GM21447 (cell line): ENCODE measurements around the gene CCNI.
"Not testable (repeated sequence)": the region's sequence is repeated elsewhere in the genome, so short reads cannot be mapped to it uniquely, and the experiment has no call there.

Experiments
- ATAC-seq: cut with Tn5 transposase; IDR thresholded peaks from one replicate; pipeline ENCODE4 v1.9.1; 2021; ENCODE audit not compliant: unreplicated experiment

CCNI gene

DNA sequence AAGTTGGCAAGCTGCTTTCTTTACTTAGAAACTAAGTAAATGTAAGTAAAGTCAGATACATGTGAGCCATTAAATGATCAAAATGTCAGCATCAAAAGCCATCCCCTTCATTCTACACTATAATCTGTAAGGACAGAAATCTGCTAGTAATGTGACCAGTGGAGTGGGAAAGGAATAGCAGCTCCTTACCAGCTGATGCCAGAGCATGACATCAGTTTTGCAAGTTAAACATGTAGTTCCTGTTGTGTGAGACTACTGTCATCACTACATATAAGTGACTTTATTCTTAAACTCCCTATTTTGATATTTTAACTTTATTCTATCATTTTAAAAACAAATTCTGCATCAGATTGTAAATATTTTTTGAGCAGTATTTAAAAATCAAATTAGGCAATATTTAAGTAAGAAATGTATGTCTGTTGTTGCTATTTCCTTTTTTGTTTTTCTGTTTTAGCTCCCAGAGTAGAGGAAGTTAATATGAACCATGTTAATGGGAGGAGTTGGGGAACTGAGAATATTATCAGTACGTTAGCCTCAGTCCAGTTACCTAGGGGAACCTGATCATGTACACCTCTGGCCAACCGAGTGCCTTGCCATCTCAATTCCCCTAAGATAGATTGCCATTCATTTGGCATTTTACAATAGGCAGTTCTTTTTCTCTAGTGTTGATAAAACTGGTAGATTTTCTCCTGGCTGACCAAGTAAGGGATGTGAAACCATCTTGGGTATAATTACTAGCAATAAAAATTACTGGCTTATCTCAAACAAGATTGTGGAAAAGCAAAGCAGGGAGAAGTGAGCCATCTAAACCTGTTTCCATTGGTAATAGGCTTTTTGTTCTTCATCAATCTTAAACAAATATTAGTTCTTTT lies 34.7 kb downstream of the CCNI start:
- ATAC-seq: no peak

DNA sequence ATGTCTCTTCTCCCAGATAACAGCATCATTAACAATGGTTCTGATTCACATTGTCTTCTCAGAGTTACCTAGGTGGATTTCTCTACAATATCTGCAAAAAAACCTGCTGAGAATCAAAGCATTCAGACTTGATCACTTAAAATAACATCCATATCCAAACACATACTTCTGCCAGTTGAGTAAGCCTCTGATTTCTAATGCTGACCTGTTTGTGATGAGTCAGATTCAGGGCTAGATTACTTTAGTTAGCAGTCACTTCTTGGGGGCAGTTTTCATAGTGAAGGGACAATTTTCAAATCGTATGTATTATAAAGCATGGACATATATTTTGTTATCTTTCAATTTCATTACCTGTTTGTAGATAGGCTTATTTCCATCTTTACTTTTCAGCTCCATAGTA lies 35.5 kb downstream of the CCNI start:
- no peak for ATAC-seq

DNA sequence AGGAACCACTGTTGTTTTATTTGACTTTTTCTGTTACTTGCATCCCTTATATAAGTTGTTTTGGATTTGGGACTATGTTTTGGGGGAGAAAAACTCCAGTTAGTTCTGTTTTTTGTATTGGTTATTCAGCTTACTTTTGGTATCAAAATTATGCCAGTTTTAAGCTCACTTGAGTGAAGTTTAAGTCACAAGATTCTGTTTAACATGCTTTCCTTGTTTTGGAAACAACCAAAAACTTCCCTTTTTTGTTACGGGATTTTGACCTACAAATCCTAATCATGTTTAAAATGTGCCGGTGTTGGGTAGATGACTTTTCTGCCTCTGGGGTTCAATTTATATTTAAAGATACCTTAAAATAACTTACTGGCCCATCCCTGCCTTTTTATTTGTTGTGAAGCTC lies 36.0 kb downstream of the CCNI start:
- ATAC-seq: no peak

DNA sequence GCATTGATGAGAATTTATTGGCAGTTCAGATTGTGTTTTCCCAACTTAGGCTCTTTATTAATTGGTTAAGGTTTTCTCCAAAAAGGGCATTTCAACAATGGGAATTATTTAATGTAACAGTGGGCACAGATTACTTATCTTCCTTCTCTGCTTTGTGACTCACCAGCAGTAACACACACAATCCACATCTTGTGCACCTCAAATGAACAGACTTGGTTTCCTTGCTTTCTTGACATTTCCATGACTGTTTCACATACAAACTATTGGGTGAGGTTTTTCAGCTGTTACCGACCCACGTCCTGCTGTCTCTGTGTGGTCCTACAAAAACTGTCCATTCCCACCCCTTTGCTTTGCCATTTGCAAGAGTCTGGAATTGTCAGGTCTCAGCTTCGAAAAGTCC lies 38.1 kb downstream of the CCNI start:
- ATAC-seq: no peak

DNA sequence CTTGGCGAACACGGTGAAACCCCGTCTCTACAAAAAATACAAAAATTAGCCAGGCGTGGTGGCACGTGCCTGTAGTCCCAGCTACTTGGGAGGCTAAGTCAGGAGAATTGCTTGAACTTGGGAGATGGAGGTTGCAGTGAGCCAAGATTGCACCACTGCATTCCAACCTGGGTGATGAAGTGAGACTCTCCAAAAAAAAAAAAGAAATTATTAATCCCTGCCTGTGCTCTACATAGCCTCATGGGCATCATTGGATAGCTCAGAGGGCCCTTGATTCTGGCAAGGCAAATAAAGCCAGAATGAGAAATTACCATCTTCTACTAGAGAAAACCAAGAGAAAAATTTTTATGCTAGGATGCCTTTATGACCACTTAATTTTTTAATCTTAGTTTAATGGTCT lies 38.6 kb downstream of the CCNI start:
- ATAC-seq: not testable (repeated sequence)

DNA sequence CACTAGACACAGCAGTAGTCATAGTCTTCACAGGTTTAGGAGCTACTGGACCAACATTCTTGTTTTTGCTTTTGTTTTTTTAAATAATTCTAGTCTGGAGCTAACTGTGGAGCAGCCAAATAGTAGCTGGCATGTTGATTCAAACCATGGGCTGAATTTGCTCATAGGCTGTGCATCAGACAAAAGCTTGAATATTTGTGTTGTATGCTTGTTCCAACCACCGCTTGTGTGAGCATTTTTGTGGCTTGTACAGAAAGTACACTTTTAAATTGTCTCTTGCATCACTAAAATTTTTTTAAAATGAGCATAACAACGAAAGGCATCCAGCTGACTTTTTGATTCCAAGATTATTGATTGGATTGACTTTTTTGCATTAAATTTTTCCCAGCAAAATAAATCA lies 39.6 kb downstream of the CCNI start:
- ATAC-seq: no peak

DNA sequence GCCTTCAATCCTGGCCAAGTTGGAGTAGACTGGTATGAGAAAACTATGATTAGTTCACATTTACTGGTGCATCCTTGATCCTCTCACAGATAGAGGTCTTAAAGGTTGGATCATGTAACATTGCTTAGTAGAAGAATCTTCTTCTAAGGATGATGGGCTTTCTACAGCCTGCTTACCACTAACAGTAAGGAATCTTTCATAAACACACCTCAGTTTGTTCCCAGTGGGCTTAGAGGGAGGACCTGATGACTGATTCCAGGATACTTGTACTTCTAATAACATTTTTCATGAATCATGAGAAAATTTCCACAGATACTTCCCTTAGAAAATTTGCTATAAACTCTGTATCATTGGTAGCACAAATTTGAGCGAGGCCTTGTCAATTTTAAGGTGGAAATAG lies 40.6 kb downstream of the CCNI start:
- ATAC-seq: no peak

DNA sequence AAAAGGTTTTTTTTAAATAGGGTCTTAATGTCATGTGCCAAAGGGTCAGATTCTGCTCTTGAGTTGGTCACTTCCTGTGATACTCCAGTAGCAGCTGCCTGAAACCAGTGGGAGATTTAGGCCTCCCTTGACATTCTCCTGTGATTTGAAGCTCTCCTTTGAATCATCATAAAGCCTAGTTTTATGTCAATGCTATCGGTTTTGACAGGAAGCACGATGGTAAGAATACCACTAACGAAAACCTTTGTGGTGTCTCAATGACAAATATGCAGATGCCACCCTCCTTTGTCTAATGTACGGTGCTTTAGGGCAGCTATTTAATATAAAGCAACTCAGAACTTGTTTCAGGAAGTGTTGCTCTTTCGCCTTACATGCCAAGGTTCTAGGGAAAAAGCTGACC lies 44.2 kb downstream of the CCNI start:
- ATAC-seq: no peak

DNA sequence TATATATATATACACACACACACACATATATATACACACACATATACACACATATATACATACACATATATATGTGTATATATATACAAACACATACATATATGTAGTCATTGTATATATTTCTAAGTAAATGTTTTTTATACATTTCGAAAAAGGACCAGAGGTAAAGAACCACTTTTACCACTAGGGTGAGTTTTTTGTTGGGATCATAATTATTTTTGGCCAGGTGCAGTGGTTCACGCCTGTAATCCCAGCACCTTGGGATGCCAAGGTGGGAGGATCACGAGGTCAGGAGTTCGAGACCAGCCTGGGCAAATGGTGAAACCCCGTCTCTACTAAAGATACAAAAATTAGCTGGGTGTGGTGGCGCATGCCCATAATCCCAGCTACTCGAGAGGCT lies 46.0 kb downstream of the CCNI start:
- not testable (repeated sequence) for ATAC-seq

DNA sequence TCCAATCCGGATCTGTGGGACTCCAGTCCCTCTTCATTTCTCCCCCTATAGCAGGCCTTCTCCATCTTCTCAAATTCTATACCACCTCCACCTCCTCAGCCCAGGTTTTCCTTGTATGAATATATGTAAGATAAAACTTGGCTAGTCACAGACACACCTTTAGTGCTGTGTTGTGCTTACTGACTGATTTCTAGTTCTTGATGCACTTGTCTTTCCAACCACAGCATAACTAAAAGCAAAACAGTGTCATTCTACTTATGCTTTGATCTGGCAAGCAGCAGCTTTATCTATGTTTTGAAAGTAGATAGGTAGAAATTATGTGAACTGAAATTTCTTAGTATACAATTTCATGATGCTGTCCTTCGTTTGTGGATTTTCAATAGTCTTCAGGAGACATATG lies 47.5 kb downstream of the CCNI start:
- no peak for ATAC-seq

DNA sequence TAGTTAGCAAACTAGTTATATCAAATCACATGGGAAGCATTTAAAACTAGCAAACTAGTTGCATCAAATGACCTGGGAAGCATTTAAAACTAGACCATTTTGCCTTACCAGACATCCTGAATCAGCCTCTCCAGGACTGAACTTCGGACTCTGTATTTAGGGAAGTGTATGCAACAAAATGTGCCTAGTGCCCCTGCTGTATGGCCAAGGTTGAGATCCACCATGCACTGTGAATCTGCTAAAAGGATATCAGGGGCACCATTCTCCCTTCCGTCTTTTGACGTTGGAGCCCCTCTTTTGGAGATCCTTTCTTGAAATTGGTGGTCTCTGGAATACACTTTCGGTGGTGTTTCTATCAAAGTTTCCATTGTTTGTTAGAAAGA lies 49.5 kb downstream of the CCNI start:
- ATAC-seq: no peak

DNA sequence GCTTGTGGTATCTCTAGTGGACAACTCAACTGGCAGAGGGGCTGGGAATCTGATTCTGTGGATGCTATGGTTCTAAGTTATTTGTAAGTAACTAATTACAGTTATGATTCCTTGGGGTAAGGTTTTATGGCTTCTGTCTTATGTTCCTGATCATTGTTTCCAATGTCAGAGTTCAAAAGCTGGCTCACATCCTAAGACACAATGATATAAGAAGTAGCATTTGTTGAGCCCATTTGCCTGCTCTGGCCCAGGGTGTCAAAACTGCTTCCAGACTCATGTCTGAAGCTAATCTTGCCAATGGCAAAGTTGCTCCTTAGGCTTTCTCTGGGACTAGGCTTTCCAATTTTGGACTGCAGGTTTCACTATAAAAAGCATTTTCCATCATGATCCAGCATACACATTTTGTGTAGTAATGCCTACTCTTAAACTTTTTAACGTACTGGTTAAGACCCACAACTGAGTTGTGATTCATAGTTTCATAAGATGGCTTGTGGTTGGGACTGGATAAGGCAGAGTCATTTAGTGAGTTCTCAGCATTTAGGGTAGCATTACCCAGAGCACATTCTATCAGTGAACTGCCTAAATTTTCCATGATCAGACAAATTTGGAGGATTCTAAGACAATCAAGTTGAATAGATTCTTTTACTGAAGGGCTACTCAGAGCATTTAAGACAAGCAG lies 50.0 kb downstream of the CCNI start:
- peak; percentile 84 for ATAC-seq

DNA sequence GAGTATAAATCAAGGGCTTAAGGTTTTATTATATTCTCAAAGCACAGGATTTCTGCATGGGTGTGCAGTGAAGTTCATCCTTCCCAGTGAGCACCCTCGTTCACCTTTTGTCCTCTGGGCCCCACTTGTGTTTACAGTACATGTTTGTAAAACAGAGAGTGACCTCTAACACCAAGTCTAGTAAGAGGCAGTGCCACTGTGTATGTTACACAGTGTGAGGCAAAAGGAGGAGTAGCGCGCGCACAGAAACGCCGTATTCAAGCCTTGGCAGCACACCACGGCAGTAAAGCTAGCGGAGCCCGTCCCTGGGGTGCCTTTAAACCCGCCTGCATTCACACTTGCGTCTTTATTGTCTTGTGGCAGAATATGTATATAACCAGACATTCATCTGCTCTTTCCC lies 51.9 kb downstream of the CCNI start:
- ATAC-seq: no peak

DNA sequence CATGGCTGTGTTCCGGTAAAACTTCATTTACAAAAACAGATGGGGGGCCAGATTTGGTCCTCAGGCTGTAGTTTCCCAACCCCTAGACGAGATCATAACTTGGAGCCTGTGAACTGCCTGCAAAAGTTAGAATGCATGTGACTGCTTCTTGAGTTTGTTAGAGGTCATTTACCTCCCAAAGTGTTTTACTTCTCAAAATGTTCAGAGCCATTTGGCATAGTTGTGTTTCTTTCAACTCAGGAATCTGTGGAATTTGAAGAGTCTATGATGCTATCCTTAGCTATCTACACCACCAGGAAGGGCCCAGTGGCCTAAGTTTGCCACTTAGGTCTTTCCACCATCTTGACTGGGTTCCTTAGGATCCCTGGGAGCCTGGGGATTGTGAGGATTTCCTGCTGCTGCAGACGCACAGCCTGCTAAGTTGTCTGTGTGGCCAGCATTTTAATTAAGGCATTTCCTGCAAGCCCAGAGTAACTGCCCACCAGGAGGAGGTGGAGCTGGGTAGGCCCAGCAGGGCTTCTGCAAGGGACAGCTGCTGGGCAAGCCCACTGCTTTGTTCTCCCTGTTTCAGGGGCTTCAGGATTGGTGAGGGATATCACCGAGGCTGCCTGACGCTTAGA lies 53.1 kb downstream of the CCNI start:
- ATAC-seq: no peak

DNA sequence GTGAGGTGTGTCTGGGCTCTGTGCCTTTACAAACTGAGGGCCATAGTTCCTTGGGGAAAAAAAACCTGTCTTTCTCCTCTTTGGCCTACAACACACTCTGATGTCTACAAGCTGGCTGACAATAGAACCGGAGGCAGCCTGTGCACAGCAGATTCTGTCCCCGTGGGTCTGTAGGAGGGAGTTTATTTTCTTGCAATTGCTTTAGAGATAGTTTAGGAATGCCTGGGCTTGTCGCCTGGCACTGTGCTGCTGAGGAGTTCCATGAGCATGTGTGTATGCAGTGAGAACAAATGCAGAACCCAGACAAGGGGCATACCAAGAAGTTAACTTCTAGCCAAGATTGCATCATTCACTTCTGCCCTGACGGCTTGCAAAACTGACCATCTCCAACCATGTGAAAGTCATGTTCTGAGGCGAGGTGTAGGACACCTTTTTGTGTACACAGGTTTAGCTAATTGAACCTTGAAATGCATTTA lies 54.1 kb downstream of the CCNI start:
- ATAC-seq: no peak

DNA sequence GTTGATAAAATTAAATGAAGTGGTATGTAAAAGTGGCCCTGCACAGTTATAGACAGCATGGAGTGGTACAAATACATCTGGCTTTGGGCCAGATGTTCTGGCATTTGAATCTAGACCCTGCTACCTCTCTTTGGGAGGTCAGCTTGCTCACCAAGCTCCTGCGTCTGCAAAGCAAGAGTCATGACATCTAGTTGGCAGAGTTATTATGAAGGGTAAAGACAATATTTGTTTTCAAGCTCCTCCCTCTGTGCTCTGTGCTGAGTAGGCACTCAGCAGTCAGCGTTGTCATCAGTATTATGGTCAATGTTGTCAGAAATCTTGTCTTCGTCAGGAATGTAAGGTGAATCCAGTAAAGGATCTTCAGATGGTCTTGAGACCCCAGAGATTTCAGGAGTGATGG lies 55.8 kb downstream of the CCNI start:
- no peak for ATAC-seq

DNA sequence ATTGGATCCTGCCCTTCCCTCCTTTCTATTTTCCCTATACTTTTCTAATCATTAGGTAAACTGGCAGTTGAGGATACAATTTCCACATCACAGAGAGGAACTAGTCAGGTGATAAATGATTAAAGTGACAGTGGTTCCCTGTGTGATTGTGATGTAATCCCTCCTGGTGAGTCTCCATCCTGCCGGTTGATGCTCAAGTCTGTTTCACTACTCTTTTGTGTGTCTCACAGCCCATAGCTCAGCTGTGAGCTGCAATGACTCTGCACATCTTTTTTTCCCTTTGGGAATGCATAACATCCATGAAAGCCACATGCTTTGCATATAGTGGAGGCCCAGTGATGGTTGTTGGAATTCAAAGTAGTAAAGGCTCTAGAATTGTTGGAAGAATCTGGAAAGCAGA lies 60.4 kb downstream of the CCNI start:
- no peak for ATAC-seq

DNA sequence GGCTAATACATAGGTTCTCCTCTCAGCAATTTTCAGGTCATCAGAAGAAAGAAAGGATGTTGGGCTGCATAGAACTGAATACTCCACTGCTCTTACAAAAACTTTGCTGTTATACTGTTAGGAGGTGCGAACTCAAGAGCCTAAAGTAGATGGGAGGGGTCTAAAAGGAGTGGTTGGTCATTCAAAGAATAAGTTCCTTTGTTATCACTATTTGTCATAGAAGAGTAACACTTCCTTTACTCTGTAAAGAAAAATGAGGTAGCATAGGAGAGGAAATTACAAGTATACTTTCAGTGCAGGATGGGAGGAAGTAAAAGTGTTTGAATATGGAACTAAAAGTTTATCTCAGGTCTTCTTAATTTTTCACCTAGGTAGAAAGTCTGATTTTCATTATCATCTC lies 61.5 kb downstream of the CCNI start:
- ATAC-seq: no peak

DNA sequence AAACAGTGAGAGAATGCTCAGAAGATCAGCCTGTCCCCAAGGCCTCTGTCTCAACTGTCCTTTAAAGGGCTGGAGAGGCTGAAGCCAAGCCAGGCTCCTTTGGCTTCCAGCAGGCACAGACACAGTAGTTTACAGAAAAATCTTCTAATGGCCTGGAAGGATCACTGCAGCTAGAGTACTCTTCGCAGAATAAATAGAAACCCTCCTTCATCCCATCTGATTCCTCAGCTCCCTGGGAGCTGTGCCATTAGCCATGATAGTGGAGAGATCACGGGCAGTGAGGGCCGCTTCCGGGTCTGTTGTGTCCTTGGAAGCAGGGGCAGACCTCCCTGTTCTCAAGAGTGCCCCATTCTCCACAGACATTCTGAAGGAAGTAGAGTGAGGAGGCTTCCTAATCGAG lies 63.1 kb downstream of the CCNI start:
- no peak for ATAC-seq

DNA sequence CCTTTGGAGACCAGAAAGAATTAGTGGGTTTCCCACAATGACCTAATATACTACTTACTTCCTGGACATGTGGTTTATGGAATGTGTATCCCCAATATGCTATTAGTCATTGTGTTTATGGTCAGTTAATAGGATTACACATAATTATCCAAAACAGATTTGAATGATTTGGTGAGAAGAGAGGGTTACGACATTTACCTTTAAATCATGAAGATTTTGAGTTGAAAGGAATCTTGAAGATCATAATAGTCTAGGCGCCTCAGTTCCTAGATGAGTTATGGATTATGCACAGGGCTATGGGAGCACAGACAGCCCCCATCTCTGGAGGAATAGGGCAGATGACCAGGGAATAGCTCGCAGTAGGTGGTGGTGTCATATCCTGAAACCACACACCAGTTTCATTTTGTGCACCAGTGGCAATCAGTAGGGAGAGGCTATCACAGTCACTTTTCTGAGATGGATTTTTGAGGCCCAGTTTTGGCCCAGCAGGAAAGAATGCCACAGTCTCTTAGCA lies 64.9 kb downstream of the CCNI start:
- ATAC-seq: no peak

DNA sequence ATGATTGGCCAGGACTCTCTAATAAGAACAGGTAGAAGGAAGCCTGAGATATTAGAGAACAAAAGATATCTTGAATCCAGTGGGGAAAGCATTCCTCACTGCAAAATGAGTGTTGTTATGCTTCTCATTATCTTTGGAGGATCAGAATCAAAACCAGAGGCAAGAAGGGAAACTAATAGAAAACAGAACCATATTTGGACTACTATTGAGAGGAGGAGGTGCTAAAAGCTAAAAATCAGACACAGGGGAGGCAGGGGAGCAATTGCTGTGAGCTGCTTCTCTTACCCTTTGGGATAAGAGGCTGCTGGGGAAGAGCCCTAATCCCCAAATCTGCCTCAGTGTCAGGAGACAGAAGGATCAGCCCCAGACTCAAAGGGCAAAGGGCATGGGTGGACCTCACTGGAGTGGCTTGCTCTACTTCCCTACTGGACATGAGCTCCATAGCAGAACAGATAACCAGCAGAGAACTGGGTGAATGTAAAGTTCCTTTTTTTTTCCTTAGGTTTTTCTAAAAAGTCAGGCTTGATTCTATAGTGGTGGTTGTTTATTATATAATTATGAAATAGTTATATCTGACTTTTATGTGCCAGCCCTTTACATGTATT lies 66.2 kb downstream of the CCNI start:
- ATAC-seq: no peak
